HG03108 (cell line): ENCODE data around the gene COQ2.

ENCODE experiments used
- ATAC-seq: cut with Tn5 transposase; IDR thresholded peaks from one replicate; pipeline ENCODE4 v1.9.1; 2021; ENCODE audit warnings: moderate library complexity; ENCODE audit not compliant: unreplicated experiment

Gene COQ2

GRCh38 chr4:83219344-83220331 lies 65.0 kb downstream of the COQ2 start:
- ATAC-seq = no peak

- ATAC-seq = peak; percentile 64
Observed at GRCh38 chr4:83217721-83218522, 66.7 kb downstream of the COQ2 start.

GRCh38 chr4:83216959-83217683 lies 67.5 kb downstream of the COQ2 start:
- no peak for ATAC-seq

- ATAC-seq = no peak
Observed at GRCh38 chr4:83214079-83214478, 70.5 kb downstream of the COQ2 start.
